Measurements from ENCODE around the gene MAP4.
"Not testable (repeated sequence)": the region's sequence is repeated elsewhere in the genome, so short reads cannot be mapped to it uniquely, and the experiment has no call there.

MAP4 gene

GRCh38 chr3:48016301-48016973 is at the start of gene MAP4:
TSS of gene MAP4 (minus strand) at chr3:48016416. CDS start at chr3:47998860, 17,556 bp downstream.
- DNase-seq (ENCODE audit: low read depth), result no peak

GRCh38 chr3:48065035-48065434 is 48.8 kb upstream of the MAP4 start:
- no peak for DNase-seq (ENCODE audit: low read depth)

- no peak for DNase-seq (ENCODE audit: low read depth)
Measured at GRCh38 chr3:48064292-48064829, 48.1 kb upstream of the MAP4 start.

GRCh38 chr3:48061586-48061985 is 45.4 kb upstream of the MAP4 start:
- not testable (repeated sequence) for DNase-seq (ENCODE audit: low read depth)

- DNase-seq (ENCODE audit: low read depth), result no peak
Measured at GRCh38 chr3:48058091-48058490, 41.9 kb upstream of the MAP4 start.

- DNase-seq (ENCODE audit: low read depth), result no peak
Measured at GRCh38 chr3:48057521-48057920, 41.3 kb upstream of the MAP4 start.

GRCh38 chr3:48047841-48048464 is 31.7 kb upstream of the MAP4 start:
- DNase-seq (ENCODE audit: low read depth), result no peak

- DNase-seq (ENCODE audit: low read depth), result no peak
Measured at GRCh38 chr3:48042071-48042760, 26.0 kb upstream of the MAP4 start.

- DNase-seq (ENCODE audit: low read depth), result no peak
Measured at GRCh38 chr3:48039487-48040190, 23.4 kb upstream of the MAP4 start.

GRCh38 chr3:48038971-48039481 is 22.8 kb upstream of the MAP4 start:
- DNase-seq (ENCODE audit: low read depth), result no peak

- no peak for DNase-seq (ENCODE audit: low read depth)
Measured at GRCh38 chr3:48034000-48034516, 17.8 kb upstream of the MAP4 start.

- DNase-seq (ENCODE audit: low read depth), result no peak
Measured at GRCh38 chr3:48030188-48030587, 14.0 kb upstream of the MAP4 start.

GRCh38 chr3:48026951-48027908 is 11.0 kb upstream of the MAP4 start:
- no peak for DNase-seq (ENCODE audit: low read depth)

GRCh38 chr3:48026098-48026497 is 9.9 kb upstream of the MAP4 start:
- DNase-seq (ENCODE audit: low read depth), result no peak

GRCh38 chr3:48024401-48024800 is 8.2 kb upstream of the MAP4 start:
- DNase-seq (ENCODE audit: low read depth), result no peak

- DNase-seq (ENCODE audit: low read depth), result no peak
Measured at GRCh38 chr3:48023377-48023776, 7.2 kb upstream of the MAP4 start.

- DNase-seq (ENCODE audit: low read depth), result no peak
Measured at GRCh38 chr3:48022178-48022577, 6.0 kb upstream of the MAP4 start.

GRCh38 chr3:48018841-48019240 is 2.6 kb upstream of the MAP4 start:
- no peak for DNase-seq (ENCODE audit: low read depth)

- DNase-seq (ENCODE audit: low read depth), result no peak
Measured at GRCh38 chr3:48015431-48016180, 610 bp downstream of the MAP4 start.

- no peak for DNase-seq (ENCODE audit: low read depth)
Measured at GRCh38 chr3:48014358-48014757, 1.9 kb downstream of the MAP4 start.
